KG1 (cell line): ENCODE results near the gene EIF2S2.
A peak's percentile ranks its signal among the peaks of the same experiment; 100 is the strongest.
"Not testable (repeated sequence)": the region's sequence is repeated elsewhere in the genome, so short reads cannot be mapped to it uniquely, and the experiment has no call there.

Experiments used
- DNase-seq: peaks from one replicate; lab custom pipeline; 2025; lab: John Stamatoyannopoulos, UW

Gene EIF2S2

GRCh38 chr20:34111702-34112599 is at the start of gene EIF2S2:
EIF2S2 (minus strand) TSS chr20:34112243; CDS start chr20:34112110, 133 bp downstream.
- peak; percentile 98 for DNase-seq

GRCh38 chr20:34157697-34158096 is 45.7 kb upstream of the EIF2S2 start:
- not testable (repeated sequence) for DNase-seq

GRCh38 chr20:34155836-34156235 is 43.8 kb upstream of the EIF2S2 start:
- no peak for DNase-seq

- DNase-seq: not testable (repeated sequence)
Measured at GRCh38 chr20:34153169-34153568, 41.1 kb upstream of the EIF2S2 start.

GRCh38 chr20:34152073-34152472 is 40.0 kb upstream of the EIF2S2 start:
- not testable (repeated sequence) for DNase-seq

GRCh38 chr20:34150306-34151000 is 38.4 kb upstream of the EIF2S2 start:
- no peak for DNase-seq

- DNase-seq: no peak
Measured at GRCh38 chr20:34145280-34145819, 33.3 kb upstream of the EIF2S2 start.

GRCh38 chr20:34143951-34144350 is 31.9 kb upstream of the EIF2S2 start:
- no peak for DNase-seq

GRCh38 chr20:34142121-34142520 is 30.1 kb upstream of the EIF2S2 start:
- no peak for DNase-seq

GRCh38 chr20:34141293-34141692 is 29.2 kb upstream of the EIF2S2 start:
- no peak for DNase-seq

GRCh38 chr20:34135525-34136275 is 23.7 kb upstream of the EIF2S2 start:
- not testable (repeated sequence) for DNase-seq

- not testable (repeated sequence) for DNase-seq
Measured at GRCh38 chr20:34133365-34133860, 21.4 kb upstream of the EIF2S2 start.

- not testable (repeated sequence) for DNase-seq
Measured at GRCh38 chr20:34132943-34133342, 20.9 kb upstream of the EIF2S2 start.

GRCh38 chr20:34132491-34132890 is 20.4 kb upstream of the EIF2S2 start:
- DNase-seq: not testable (repeated sequence)

GRCh38 chr20:34131491-34131890 is 19.4 kb upstream of the EIF2S2 start:
- no peak for DNase-seq

- DNase-seq: peak; percentile 34
Measured at GRCh38 chr20:34129518-34130162, 17.6 kb upstream of the EIF2S2 start.

GRCh38 chr20:34127792-34128191 is 15.7 kb upstream of the EIF2S2 start:
- no peak for DNase-seq

- no peak for DNase-seq
Measured at GRCh38 chr20:34124469-34125249, 12.6 kb upstream of the EIF2S2 start.

GRCh38 chr20:34123309-34123708 is 11.3 kb upstream of the EIF2S2 start:
- no peak for DNase-seq

- DNase-seq: no peak
Measured at GRCh38 chr20:34122274-34122980, 10.4 kb upstream of the EIF2S2 start.
